CD4-positive, alpha-beta T cell treated with Interleukin-1 beta for 1 hour (primary cell): ENCODE data around the gene AK6.
A peak's percentile ranks its signal among the peaks of the same experiment; 100 is the strongest.

Source experiments
- DNase-seq, 2 donors: peaks; one replicate each; pipeline ENCODE4 v3.0.0-alpha.2; 2020 to 2022

Gene AK6

DNA sequence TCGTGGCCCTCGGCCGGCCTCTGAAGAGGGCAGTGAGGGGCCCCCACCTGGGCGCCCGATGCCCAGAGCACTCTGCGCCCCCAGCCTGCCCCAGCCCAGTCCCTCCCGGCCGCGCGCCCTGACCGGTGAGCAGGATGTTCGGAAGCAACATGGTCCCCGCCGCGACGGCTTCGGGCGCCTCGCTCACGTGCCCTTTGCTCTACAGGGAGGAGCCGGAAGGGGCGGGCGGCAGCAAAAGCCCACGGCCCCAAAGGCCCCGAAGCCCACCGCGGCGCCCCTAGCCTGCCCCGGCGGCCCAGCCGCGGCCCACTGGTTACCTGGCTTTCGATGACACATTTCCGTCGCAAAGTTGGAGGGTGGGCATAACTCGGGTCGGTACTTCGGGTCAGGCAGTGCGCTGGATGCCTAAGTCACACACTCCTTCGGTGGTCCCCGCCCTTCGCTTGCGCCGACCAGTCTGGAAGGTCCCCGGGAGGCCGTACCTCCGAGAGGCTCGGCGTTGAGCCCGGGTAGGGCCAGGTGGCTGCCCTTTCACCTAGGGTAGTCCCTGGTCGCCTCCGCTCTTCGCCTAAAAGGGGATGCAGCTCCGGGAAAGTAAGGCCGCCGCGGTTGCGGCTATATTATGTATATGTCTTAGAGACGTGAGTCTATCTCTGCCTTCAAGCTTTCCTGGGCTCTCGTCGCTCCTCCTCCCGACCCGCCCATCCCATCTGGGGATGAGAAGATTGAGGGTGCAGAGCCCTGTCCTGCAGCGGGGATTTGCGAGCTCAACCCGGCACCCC is at the start of gene AK6, which contains the start of the genes RAD17 and TAF9:
Gene AK6, minus strand, starts transcription at position 181 of the 782 bp plus-strand sequence. Its CDS starts 30 bp downstream, at position 151.
Gene RAD17, plus strand, starts transcription at position 479 of the 782 bp plus-strand sequence. CDS start 2,391 bp downstream, outside the sequence.
Gene TAF9, minus strand, starts transcription at position 181 of the 782 bp plus-strand sequence. CDS start 3,783 bp downstream, outside the sequence.
- DNase-seq = peak; percentile 90

DNA sequence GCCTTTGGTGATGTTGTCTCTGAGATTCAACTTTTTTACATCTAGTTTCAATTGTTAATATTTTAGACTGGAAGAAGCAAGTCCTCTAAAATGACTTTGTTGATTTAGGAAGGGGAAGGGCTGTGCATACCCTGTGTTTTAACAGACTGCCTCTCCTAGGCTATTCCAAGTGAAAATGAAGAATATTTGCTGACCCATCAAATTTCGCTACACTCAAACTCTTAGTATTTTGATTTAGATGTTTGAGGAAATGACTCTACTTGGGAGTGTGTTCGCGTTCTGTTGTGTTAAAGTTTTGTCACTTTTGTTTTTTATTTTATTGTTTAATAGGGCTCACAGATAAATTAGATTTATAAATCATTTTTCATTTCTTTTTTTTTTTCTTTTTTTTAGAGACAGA is 49.2 kb upstream of the AK6 start:
- no peak for DNase-seq

DNA sequence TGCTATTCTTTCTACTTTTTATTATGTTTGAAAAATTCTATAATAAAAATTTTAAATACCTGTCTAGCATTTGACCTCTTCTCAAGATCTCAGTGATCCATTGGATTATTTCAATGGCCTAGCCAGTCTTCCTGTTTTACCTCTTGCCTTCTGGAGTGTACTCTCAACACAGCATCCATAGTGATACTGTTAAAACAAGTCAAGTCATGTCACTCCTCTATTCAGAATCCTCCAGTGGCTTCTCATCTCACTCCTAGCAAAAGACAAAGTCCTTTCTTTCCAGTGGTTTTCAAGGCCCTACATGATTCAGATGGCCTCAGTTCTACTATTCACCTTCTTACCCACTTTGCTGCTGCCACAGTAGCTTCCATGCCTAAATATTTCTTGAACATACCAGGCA is 47.4 kb upstream of the AK6 start:
- DNase-seq = no peak

DNA sequence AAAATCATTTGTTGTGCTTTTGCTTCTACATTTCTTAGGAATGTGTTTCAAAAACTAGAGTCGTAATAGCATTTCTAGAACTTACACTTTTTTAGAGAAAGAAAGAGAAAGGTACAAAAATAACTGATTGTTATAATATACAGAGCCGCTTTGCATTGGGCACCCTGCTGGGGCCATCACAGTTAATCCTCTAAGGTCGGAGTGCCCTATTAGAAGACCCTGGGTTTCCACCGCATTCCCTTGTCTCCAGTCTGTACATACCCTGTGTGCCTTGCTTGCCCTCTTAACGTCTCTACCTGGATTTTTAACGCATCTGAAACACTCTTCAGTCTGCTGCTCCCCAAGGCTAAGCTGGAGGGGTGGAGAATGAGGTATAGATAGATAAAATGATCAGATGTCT is 46.9 kb upstream of the AK6 start:
- DNase-seq = no peak

DNA sequence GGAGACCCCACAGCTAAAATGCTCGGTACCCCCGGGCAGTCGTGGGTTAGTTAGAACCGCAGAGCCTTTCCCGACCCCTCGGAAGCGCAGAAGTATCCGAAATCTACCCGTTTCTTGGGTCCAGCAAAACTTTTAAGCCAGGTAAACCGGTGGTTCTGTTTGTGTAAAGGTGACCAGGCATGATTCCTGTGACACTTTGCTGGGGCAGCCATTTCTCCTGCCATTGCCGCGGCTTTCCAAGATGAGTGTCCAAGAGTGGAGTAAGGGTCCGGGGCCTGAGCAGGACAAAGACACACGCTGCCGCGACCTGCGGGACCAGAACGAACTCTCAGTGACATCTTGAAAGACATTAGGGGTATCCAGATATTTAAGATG is 46.3 kb upstream of the AK6 start:
- DNase-seq = no peak

DNA sequence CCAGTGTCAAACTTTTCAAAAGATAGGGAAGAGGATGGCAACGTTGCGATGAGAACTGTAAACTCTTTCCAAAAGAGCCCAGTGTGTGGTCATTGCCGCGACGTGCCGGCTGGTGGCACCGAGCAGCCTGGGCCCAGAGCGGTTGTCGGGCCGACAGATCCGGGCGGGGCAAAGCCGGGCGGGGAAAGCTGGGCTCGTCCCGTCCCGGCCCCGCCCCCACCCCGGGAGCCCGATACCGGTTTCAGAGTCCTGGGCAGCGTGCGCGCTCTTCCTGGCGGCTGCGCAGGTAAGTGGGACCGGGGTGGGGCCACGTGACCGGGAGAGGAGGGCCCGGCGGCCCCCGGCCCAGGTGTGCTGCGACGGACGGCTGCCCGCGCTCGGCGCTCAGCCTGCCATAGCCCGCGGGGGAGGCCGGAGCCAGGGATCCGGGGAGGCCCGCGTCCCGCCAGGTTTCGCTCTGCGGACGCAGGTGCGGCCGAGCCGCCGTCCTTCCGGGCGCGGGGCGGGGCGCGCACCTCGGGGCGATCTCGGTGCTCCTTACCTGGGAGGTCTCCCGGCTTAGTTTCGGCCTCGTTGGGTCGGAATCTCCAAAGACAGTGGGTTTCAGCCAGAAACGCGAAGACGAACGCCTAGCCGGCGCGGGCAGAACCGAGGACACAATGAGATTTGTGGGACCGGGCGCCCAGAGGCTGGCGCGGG is 45.7 kb upstream of the AK6 start, which contains the start of gene MARVELD2:
Gene MARVELD2, plus strand, starts transcription at position 232 of the 699 bp plus-strand sequence. CDS start 4,270 bp downstream, outside the sequence.
- peak; percentile 32 to 43 for DNase-seq

DNA sequence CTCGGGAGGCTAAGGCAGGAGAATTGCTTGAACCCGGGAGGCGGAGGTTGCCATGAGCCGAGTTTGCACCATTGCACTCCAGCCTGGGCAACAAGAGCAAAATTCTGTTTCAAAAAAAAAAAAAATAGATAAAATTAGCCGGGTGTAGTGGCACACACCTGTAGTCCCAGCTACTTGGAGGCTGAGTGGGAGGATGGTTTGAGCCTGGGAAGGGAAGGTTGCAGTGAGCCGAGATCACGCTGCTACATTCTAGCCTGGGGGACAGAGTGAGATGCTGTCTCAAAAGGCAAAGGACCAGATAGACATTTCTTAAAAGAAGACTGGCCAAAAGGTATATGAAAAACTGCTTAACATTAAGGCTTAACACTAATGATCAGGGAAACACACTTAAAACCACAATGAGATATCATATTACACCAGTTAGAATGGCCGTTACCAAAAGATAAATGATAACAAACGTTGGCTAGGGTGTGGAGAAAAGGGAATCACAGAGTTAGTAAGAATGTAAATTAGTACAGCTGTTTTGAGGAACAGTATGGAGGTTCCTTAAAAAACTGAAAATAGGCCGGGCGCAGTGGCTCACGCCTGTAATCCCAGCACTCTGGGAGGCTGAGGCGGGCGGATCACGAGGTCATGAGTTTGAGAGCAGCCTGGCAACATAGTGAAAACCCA is 35.5 kb upstream of the AK6 start:
- no peak for DNase-seq

DNA sequence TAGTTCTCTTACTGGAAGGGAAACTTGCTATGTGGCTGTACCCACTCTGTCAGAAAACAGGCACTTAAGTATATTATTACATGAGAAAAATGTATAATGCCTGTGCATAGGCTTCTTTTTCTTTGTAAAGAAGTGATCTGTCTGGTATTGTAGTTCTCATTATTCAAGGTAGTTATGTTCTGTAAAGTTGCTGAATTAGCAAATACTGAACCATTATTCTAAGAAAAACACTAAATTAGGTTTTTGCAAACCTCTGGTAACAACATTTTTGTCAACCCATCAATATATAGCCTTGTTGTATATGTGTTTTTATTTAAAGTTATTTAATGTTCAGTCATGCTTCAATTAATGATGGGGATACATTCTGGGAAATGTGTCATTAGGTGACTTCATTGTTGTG is 9.1 kb upstream of the AK6 start:
- no peak for DNase-seq

DNA sequence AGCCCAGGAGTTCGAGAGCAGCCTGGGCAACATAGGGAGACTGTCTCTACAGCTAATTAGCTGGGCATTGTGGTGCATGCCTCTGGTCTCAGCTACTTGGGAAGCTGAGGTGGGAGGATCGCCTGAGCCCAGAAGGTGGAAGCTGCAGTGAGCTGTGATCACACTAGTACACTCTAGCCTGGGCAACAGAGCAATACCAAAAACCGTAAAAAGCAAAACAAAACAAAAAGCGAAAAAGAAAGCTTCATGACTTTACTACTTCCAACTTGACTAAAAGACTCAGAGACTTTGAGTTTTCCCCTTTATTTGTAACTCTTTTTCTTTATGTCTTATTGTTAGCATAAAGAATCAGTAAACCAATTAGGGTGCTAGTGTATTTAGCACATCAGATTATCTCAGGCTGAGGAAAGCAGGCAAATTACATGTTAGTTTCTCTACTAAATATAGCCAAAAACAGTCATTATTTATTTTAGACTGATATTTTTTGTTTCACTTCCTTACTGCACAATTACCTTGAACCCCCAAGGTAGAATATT is 5.7 kb upstream of the AK6 start:
- no peak for DNase-seq

DNA sequence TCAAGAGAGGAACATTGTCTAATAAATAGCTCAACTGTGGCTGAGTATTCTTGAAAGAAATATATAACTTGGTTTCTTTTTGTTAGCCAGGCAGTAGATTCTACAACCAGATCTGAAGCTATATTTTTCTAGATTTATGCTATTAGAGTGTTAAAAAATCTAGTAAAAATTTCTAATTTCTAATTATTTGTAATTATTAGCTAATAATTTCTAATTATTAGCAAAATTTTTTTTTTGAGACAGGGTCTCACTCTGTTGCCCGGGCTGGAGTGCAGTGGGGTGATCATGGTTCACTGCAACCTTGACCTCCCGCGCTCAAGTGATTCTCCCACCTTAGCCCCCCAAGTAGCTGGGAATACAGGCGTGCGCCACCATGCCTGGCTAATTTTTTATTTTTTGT is 3.1 kb upstream of the AK6 start:
- no peak for DNase-seq

DNA sequence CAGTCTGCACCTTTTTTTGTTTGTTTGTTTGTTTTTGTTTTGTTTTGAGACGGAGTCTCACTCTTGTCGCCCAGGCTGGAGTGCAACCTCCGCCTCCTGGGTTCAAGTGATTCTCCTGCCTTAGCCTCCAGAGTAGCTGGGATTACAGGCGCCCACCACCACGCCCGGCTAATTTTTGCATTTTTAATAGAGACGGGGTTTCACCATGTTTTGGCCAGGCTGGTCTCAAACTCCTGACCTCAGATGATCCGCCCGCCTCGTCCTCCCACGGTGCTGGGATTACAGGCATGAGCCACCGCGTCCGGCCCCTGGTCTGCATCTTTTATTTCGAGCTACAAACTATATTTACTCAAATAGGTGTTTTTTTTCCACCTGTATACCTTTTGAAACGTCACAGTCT is 1.0 kb upstream of the AK6 start:
- DNase-seq = peak in 1 of 2 donors; percentile 4

DNA sequence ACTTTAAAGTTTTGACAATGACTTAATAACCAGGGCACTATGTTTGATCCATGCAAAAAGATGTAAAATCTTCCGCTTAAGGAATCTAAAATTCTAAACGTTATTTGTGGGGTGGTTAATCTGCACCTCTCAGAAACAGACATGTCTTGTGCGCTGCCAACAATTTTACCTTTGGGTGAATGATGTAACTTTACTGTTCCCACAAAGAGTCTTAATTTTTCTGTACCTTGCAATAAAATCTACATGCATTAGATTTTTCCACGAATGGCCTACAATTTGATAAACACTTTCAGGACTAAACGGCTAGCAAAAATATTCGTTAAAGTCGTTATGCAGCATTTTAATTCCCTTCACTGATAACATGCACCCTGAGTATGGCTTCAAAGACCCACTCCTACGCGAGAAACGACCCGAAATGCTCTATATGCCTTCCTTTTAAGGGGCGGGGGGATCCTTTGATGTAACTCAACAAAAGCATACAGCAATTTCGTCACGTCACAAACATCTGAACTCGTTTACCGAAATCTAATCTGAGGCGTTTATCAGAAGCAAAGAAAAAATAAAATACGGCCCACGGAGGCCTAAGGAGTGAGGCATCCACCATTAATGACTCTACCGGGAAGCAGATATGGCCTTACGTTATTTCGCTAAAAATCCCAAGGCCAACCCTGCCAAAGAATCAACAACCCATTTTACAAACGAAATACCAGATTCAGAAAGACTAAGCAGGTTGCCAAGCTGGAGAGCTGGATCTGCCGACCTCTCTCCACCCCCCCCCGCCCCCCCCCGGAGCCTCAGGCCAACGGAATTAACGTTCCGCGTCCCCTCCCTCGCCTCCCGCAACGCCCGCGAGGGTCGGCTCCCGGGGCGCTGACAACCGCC is 621 bp downstream of the AK6 start:
- peak; percentile 15 to 44 for DNase-seq

DNA sequence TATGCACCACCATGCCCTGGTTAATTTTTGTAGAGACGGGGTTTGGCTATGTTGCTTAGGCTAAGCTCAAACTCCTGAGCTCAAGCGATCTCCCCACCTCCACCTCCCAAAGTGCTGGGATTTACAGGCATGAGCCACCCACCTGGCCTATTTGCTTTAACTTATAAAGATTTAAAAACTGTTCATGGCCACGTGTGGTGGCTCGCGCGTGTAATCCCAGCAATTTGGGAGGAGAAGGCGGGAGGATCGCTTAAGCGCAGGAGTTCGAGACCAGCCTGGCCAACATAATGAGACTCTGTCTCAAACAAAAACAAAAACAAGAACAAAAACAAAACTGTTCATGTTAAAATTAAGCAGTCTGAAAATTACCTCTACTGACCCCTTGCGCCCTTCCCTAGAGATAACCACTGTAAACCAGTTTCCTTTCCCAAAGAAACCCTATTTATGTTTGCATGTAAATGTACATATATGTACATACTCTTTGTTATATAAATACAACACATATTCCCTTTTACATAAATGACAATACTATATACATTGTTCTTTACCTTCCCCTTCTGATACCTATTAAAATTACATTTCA is 1.5 kb downstream of the AK6 start:
- no peak for DNase-seq

DNA sequence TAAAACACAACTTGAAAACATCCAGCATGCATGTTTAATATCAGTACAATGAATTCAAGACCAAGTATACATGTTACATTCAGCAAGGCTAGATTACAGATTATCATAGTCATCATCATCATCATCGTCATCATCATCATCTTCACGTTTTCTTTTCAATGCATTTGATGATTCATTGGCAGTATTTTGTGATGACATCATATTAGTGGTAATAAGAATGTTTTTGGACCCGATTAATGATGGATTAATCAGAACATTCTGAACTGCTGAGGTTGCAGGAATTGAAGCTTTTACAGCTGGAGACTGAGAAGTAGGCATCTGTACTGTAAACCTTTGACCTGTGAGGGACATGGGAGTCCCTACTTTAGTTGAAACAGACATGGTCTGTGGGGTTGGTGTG is 4.5 kb downstream of the AK6 start:
- DNase-seq = no peak

DNA sequence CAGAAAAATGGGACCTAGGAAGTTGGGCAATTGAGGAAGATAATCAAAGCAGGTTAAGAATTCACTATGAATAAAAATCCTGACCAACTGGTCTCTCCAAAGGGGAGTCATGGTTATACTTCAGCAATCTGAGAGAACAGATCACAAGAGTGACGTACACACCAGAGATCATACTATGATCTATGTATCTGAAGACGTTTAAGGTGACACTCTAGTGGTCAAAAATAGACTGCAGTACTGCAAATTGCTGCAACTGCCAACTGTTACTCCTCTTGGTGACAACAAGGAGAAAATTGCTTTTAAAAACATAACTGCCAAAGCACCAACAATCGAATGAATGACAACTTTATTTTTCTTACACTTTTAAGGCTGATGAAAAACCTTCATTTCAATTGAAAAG is 4.9 kb downstream of the AK6 start:
- DNase-seq = peak in 1 of 2 donors; percentile 30

DNA sequence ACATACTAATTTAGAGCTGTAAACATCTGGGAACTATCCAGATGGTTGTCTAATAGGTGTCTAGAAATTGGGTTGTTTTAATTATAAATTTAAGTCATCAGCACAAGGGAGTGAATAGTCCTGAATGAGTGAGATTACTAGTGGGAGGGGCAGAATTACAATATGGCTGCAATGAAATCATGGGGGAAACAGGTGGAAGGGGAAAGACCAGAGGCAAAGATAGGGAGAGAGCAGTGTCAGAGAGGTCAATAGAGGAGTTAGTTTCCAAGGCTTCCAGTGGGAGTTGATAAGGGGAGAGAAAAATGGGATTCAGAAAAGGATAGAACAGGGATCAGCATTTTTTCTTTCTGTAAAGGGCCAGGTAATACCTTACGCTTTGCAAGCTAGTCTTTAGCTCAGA is 8.9 kb downstream of the AK6 start:
- DNase-seq = no peak

DNA sequence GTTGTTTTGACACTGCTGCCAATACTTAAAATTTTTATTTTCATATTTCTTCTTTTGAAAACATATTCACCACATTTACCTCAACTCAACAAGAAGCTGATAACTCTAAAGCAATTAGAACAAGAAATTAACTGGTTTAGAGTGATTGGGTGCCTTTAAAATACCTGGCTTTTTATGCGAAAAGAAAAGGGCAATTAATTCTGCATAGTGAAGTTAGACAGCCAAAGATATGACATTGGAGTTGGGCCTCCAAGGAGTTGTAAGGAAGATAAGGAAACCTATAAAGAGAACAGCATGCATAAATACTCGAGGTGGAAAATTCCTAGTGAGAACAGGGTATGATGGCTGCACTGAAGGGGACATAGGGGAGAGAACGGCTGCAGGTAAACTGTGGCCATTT is 9.6 kb downstream of the AK6 start:
- DNase-seq = no peak

DNA sequence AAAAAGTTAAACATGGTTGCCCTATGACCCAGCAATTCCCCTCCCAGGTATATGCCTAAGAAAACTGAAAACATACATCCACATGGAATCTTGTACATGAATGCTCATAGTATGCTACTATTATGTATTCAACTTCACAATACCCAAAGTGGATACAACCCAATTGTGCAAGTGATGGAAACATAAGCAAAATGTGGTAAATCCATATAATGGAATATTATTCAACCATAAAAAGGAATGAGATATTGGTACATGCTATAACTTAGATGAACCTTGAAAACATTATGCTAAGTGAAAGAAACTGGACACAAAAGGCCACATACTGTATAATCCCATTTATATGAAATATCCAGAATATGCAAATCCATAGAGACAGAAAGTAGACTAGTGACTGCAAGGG is 18.7 kb downstream of the AK6 start:
- DNase-seq = no peak

DNA sequence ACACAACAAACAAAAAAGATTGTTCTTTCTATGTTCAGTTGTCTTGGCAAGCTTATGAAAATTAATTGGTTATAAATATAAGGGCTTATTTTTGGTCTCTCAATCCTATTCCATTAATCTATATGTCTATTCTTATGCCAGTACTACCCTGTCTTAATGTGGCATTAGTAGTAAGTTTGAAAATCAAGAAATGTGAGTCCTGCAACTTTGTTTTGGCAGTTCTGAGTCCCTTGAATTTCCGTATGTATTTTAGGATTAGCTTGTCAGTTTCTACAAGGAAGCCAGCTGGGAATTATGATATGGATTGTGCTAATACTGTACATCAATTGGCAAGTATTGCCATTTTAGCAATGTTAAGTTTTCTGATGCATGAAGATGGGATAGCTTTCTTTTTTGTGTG is 26.2 kb downstream of the AK6 start:
- DNase-seq = no peak

DNA sequence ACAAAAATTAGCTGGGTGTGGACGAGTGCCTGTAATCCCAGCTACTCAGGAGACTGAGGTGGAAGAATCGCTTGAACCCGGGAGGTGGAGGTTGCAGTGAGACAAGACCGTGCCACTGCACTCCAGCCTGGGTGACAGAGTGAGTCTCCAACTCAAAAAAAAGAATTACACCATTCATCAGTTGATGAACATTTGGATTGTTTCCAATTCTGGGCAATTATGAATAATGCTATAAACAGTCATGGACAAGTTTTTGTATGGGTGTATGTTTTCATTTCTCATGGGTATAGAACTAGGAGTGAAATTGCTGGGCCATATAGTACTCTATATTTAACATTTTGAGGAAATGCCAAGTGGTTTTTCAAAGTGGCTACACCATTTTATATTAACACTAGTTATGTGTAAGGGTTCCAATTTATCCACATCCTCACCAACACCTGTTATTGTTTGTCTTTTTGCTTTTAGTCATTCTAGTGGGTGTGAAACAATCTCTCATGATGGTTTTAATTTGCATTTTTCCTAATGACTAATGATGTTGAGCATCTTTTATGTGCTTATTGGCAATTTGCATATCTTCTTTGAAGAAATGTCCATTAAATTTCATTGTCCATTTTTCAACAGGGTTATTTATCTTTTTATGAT is 27.7 kb downstream of the AK6 start:
- no peak for DNase-seq

DNA sequence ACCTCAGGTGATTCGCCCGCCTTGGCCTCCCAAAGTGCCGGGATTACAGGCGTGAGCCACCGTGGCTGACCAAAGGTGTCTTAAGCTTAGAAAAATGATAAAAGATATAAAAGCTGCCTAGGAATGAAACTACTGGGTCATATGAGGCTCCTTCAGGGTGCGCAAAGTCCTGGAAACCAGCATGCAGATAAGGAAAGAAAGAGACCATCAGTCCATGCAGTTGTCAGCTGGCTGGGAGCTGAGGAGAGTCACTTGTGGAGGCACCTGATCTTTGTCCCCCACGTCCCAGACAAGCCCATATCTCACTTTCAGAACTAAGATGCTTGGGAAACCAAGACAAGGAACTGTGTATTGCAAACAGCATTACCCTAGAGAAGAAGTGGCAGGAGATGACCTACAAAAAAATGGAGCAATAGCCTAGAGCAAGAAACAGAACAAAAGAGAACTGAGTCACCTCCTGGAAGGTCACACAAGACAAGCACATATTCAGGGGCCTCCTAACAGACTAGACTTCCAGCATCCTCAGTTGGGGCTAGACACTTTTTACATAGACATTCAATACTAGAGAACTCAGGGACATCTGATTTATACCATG is 33.9 kb downstream of the AK6 start:
- DNase-seq = no peak
